Epithelial cell of alveolus of lung (primary cell): Measurements from ENCODE around the gene PLA2G4B. TPM values are rescaled to one million over a fixed set of nuclear protein-coding genes. Genes with fewer than 3 reads are reported as not detected.

Experiments
- total RNA-seq: library from RNA; depleted of rRNA; stranded (reverse); fragments of >200 nt; gene quantifications from 2 replicates; pipeline ENCODE4 v1.2.1, GENCODE V29; 2015

The PLA2G4B gene
- under 0.01 and 0.32 TPM in 2 replicates for total RNA-seq

GRCh38 chr15:41838400-41838897 lies at the start of gene PLA2G4B:
TSS of gene PLA2G4B (plus strand) at chr15:41838847. CDS start at chr15:41838914, 67 bp downstream.

GRCh38 chr15:41827880-41828806 lies 10.5 kb upstream of the PLA2G4B start, which contains the start of gene JMJD7:
TSS of gene JMJD7 (plus strand) at chr15:41828092. CDS start at chr15:41828125, 33 bp downstream.

GRCh38 chr15:41893422-41894250 lies 55.0 kb downstream of the PLA2G4B start, which contains the start of gene SPTBN5:
TSS of gene SPTBN5 (minus strand) at chr15:41894053. CDS start at chr15:41893497, 556 bp downstream.

Other genes starting within 250 kb of the PLA2G4B start
- gene MGA, start 178.4 kb upstream of the PLA2G4B start, total RNA-seq, result 12.7 and 14.9 TPM in 2 replicates
- 7.1 and 8.2 TPM in 2 replicates for gene MAPKBP1, start 64.4 kb upstream of the PLA2G4B start, total RNA-seq
- 4.4 and 6.1 TPM in 2 replicates for gene JMJD7, start 10.8 kb upstream of the PLA2G4B start, total RNA-seq
- under 0.01 and 0.24 TPM in 2 replicates for gene SPTBN5, start 55.2 kb downstream of the PLA2G4B start, total RNA-seq
- 5.7 and 44.1 TPM in 2 replicates for gene EHD4, start 133.7 kb downstream of the PLA2G4B start, total RNA-seq
- gene PLA2G4E, start 182.2 kb downstream of the PLA2G4B start, total RNA-seq, result not detected in 2 replicates